ENCODE data around the gene MADD. TPM values are rescaled to one million over a fixed set of nuclear protein-coding genes. Genes with fewer than 3 reads are reported as not detected.

Gene MADD
- total RNA-seq, 2 experiments from 2014 or later: 161 to 178 TPM

GRCh38 chr11:47302853-47303252, 32.9 kb downstream of the MADD start:
- no peaks in the 10 kb centered on the region for H3K27me3 Mint-ChIP-seq
- CTCF ChIA-PET: no interaction called here
- no peak for TF ChIP-seq CTCF (IDR thresholded peaks at IDR 0.05)

GRCh38 chr11:47305734-47306483, 36.0 kb downstream of the MADD start:
- ChIA-PET CTCF (interaction anchor here (0.9 kb wide), 1 partner anchor 164 kb away, joined by 3 read pairs; no protein-coding TSS in a partner anchor), POLR2A (interaction anchor here (1.0 kb wide), 1 partner anchor 91 kb away, joined by 4 read pairs; the partner anchor contains the start of gene DDB2)
- no peak for TF ChIP-seq CTCF (IDR thresholded peaks at IDR 0.05)
- no peaks in the 10 kb centered on the region for H3K4me1 ChIP-seq (ENCODE audit: insufficient read depth, low read length)
- peaks cover 9 to 13% of the 10 kb centered on the region in 2 experiments for H3K9me3 ChIP-seq (ENCODE audit: control insufficient read depth in 1 of 2, insufficient read depth in 1 of 2, low read length in 2 of 2)
- peaks cover 81% of the 10 kb centered on the region for H3K36me3 ChIP-seq (ENCODE audit: insufficient read depth, low read length)
- no peaks in the 10 kb centered on the region for H3K27me3 ChIP-seq (ENCODE audit: control insufficient read depth in 1 of 2, insufficient read depth in 2 of 2, low read length in 2 of 2)
- ATAC-seq (ENCODE audit: poor library complexity) (no peak), DNase-seq (no peak)
- Mint-ChIP-seq H3K4me3 (no peak overlapping the region), H3K36me3 (ENCODE audit: low read depth) (peaks cover 99% of the 10 kb centered on the region), H3K27ac (no peak overlapping the region), H3K4me1 (ENCODE audit: low read depth) (no peaks in the 10 kb centered on the region), H3K27me3 (no peaks in the 10 kb centered on the region), H3K9me3 (peaks cover 6% of the 10 kb centered on the region)
- no peak overlapping the region for H3K4me3 ChIP-seq (ENCODE audit: low read length)
- intact Hi-C loops (cut with DNase I, micrococcal nuclease): no loop called here
- no peak overlapping the region for H3K27ac ChIP-seq (ENCODE audit: low read depth in 1 of 2, low read length in 2 of 2)

More at GRCh38 chr11:47302853-47303252, 32.9 kb downstream of the MADD start:
- Mint-ChIP-seq H3K27ac (no peak overlapping the region), H3K4me1 (ENCODE audit: low read depth) (peaks cover 5% of the 10 kb centered on the region), H3K4me3 (no peak overlapping the region), H3K9me3 (peaks cover 6% of the 10 kb centered on the region), H3K36me3 (ENCODE audit: low read depth) (peaks cover 100% of the 10 kb centered on the region)
- POLR2A ChIA-PET: no interaction called here
- DNase-seq (no peak), ATAC-seq (ENCODE audit: poor library complexity) (no peak)
- H3K36me3 ChIP-seq (ENCODE audit: insufficient read depth, low read length): peaks cover 74% of the 10 kb centered on the region
- intact Hi-C loops (cut with DNase I, micrococcal nuclease): no loop called here
- peaks cover 9 to 13% of the 10 kb centered on the region in 2 experiments for H3K9me3 ChIP-seq (ENCODE audit: control insufficient read depth in 1 of 2, insufficient read depth in 1 of 2, low read length in 2 of 2)
- H3K27ac ChIP-seq (ENCODE audit: low read depth in 1 of 2, low read length in 2 of 2): no peak overlapping the region
- H3K4me3 ChIP-seq (ENCODE audit: low read length): no peak overlapping the region
- H3K4me1 ChIP-seq (ENCODE audit: insufficient read depth, low read length): no peaks in the 10 kb centered on the region
- no peaks in the 10 kb centered on the region for H3K27me3 ChIP-seq (ENCODE audit: control insufficient read depth in 1 of 2, insufficient read depth in 2 of 2, low read length in 2 of 2)

- no peak overlapping the region for H3K27ac ChIP-seq (ENCODE audit: low read depth in 1 of 2, low read length in 2 of 2)
- H3K9me3 Mint-ChIP-seq: peaks cover 6% of the 10 kb centered on the region
- H3K27ac Mint-ChIP-seq: no peak overlapping the region
- ChIA-PET CTCF (interaction anchor here (0.9 kb wide), 1 partner anchor 164 kb away, joined by 3 read pairs; no protein-coding TSS in a partner anchor), POLR2A (interaction anchor here (0.7 to 1.0 kb wide), 2 partner anchors 57 to 91 kb away, joined by 3 to 4 read pairs; partner anchors contain the start of genes ACP2 and DDB2)
- no peak overlapping the region for H3K4me3 ChIP-seq (ENCODE audit: low read length)
- H3K4me3 Mint-ChIP-seq: no peak overlapping the region
- peaks cover 86% of the 10 kb centered on the region for H3K36me3 ChIP-seq (ENCODE audit: insufficient read depth, low read length)
- ATAC-seq (ENCODE audit: poor library complexity) (no peak), DNase-seq (no peak)
- intact Hi-C loops (cut with DNase I, micrococcal nuclease): no loop called here
- peaks cover 9 to 13% of the 10 kb centered on the region in 2 experiments for H3K9me3 ChIP-seq (ENCODE audit: control insufficient read depth in 1 of 2, insufficient read depth in 1 of 2, low read length in 2 of 2)
- H3K36me3 Mint-ChIP-seq (ENCODE audit: low read depth): peaks cover 99% of the 10 kb centered on the region
- H3K27me3 ChIP-seq (ENCODE audit: control insufficient read depth in 1 of 2, insufficient read depth in 2 of 2, low read length in 2 of 2): no peaks in the 10 kb centered on the region
- no peaks in the 10 kb centered on the region for H3K4me1 Mint-ChIP-seq (ENCODE audit: low read depth)
- no peaks in the 10 kb centered on the region for H3K27me3 Mint-ChIP-seq
- no peaks in the 10 kb centered on the region for H3K4me1 ChIP-seq (ENCODE audit: insufficient read depth, low read length)
- no peak for TF ChIP-seq CTCF (IDR thresholded peaks at IDR 0.05)
These were observed 36.5 kb downstream of the MADD start for GRCh38 chr11:47306484-47306844.
